GM23248 (cell line): ENCODE results near the gene PDE6G.

Experiments
- EZH2 ChIP-seq: fragments of 200-600 bp; sonication (generic); IDR thresholded peaks from 2 replicates; pipeline ENCODE4 v1.6.1; 2018; ENCODE audit warnings: antibody characterized with exemption, mild to moderate bottlenecking; ENCODE audit not compliant: insufficient read depth, poor library complexity, severe bottlenecking
- EZH2phosphoT487 ChIP-seq: fragments of 200-600 bp; sonication (generic); IDR thresholded peaks from 2 replicates; pipeline ENCODE4 v1.6.1; 2018; ENCODE audit warnings: antibody characterized with exemption, moderate library complexity, mild to moderate bottlenecking, low read depth; ENCODE audit not compliant: insufficient read depth

DNA sequence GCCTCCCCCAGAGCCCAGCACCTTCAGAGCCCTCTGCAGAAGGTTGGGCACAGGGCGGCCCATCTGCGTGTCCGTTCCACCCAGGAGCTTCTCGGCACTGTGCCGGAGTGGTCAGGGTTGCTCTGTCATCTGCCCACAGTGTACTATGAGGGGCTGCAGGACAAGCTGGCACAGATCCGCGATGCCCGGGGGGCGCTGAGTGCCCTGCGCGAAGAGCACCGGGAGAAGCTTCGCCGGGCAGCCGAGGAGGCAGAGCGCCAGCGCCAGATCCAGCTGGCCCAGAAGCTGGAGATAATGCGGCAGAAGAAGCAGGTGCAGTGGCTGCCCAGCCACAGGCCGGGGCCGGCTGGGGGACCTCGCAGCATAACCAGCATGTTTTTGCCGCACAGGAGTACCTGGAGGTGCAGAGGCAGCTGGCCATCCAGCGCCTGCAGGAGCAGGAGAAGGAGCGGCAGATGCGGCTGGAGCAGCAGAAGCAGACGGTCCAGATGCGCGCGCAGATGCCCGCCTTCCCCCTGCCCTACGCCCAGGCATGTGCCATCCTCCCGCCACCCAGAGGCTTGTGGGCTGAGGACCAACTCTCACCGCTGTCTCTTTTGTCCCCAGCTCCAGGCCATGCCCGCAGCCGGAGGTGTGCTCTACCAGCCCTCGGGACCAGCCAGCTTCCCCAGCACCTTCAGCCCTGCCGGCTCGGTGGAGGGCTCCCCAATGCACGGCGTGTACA lies 40.0 kb upstream of the PDE6G start:
- TF ChIP-seq EZH2phosphoT487 = no peak
- TF ChIP-seq EZH2 = no peak
